Measurements from ENCODE around the gene CFAP57.

Gene CFAP57

GRCh38 chr1:43229826-43230780, 58.0 kb downstream of the CFAP57 start:
- no peak for DNase-seq

- peak; percentile 81 for DNase-seq
Measured at GRCh38 chr1:43232074-43232473, 59.9 kb downstream of the CFAP57 start.

- DNase-seq, result no peak
Measured at GRCh38 chr1:43232482-43232881, 60.4 kb downstream of the CFAP57 start.

- DNase-seq, result no peak
Measured at GRCh38 chr1:43233631-43234030, 61.5 kb downstream of the CFAP57 start.

- no peak for DNase-seq
Measured at GRCh38 chr1:43234267-43234666, 62.1 kb downstream of the CFAP57 start.

- no peak for DNase-seq
Measured at GRCh38 chr1:43235040-43235439, 62.9 kb downstream of the CFAP57 start.

- DNase-seq, result no peak
Measured at GRCh38 chr1:43235451-43236121, 63.5 kb downstream of the CFAP57 start.

GRCh38 chr1:43237121-43237520, 65.0 kb downstream of the CFAP57 start:
- DNase-seq, result peak; percentile 11

- DNase-seq, result peak; percentile 64
Measured at GRCh38 chr1:43238085-43238484, 66.0 kb downstream of the CFAP57 start.

- no peak for DNase-seq
Measured at GRCh38 chr1:43238991-43239469, 66.9 kb downstream of the CFAP57 start.

- no peak for DNase-seq
Measured at GRCh38 chr1:43239484-43239883, 67.4 kb downstream of the CFAP57 start.

GRCh38 chr1:43241413-43241836, 69.3 kb downstream of the CFAP57 start:
- peak; percentile 64 for DNase-seq

- no peak for DNase-seq
Measured at GRCh38 chr1:43243299-43243698, 71.2 kb downstream of the CFAP57 start.

GRCh38 chr1:43246466-43247213, 74.5 kb downstream of the CFAP57 start:
- no peak for DNase-seq

GRCh38 chr1:43247256-43247921, 75.3 kb downstream of the CFAP57 start:
- no peak for DNase-seq

GRCh38 chr1:43250351-43250761, 78.2 kb downstream of the CFAP57 start:
- no peak for DNase-seq

- no peak for DNase-seq
Measured at GRCh38 chr1:43251024-43251423, 78.9 kb downstream of the CFAP57 start.

GRCh38 chr1:43252225-43252624, 80.1 kb downstream of the CFAP57 start:
- DNase-seq, result no peak

GRCh38 chr1:43253173-43253572, 81.0 kb downstream of the CFAP57 start:
- no peak for DNase-seq

GRCh38 chr1:43253876-43254275, 81.7 kb downstream of the CFAP57 start:
- DNase-seq, result no peak

- DNase-seq, result no peak
Measured at GRCh38 chr1:43255438-43256210, 83.5 kb downstream of the CFAP57 start.

Measured in EL (cell line).